Measurements from ENCODE around the gene IGSF9.
A peak's percentile ranks its signal among the peaks of the same experiment; 100 is the strongest.

IGSF9 gene

GRCh38 chr1:159897962-159898361 lies 47.5 kb downstream of the IGSF9 start:
- no peak for DNase-seq (ENCODE audit: low spot score)

DNA sequence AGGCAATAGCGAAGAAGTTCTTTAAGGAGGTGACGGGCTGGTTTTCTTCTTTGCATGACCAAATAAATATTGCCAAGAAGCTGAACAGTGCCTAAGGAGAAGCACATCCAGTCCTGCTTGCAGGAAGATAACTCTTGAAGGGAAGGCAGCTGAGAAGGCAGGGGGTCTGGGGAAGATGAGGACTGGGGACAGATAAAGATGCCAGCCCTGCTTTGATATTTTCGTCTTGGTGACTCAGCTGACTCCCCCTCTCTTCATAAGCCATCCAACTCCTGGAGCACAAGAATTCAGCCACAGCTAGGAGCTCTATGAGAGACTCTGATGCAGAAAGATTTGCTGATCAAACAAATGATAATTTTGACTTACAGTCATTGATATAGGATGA lies 48.9 kb downstream of the IGSF9 start:
- no peak for DNase-seq (ENCODE audit: low spot score)

GRCh38 chr1:159895836-159896545 lies 49.4 kb downstream of the IGSF9 start:
- DNase-seq (ENCODE audit: low spot score): no peak

DNA sequence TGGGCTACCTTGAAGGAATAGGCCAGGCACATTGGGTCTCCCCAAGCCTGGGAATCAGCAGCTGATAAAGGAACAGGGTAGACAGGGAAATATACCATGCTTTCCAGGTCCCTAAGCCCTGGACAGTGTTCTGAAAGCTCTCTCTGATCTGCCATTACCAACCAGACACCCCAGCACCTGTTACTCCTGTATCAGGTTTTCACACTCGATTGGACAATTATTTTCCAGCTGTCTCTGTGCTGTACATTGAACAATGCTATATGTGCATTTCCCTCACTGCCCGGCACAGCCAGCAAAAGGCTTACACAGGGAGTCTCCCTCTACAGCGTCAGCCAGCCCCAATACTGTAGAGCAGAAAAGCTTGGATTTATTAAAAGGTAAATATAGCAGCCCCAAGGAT lies 50.1 kb downstream of the IGSF9 start:
- DNase-seq (ENCODE audit: low spot score): no peak

DNA sequence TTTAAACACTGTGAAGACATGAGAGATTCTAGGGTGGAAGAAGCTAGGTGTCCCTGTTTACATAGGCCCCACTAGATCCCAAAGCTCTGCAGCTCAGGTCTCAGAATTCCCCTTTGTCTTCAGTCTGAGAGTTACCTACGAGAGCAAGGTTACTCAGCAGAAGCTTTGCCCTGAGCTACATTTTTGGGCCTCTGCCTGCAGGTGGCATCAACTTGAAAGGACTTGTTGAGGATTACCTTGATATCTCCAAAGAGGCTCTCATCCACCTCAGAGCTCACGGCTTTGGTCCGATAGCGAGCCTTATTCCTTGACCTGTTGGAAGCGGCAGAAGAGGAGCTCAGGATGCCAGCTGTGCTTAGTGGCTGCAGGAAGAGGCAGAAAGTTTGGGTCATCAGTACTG lies 52.5 kb downstream of the IGSF9 start:
- DNase-seq (ENCODE audit: low spot score): no peak

- DNase-seq (ENCODE audit: low spot score): peak; percentile 92
These were observed 53.9 kb downstream of the IGSF9 start for GRCh38 chr1:159891275-159892157.

GRCh38 chr1:159890390-159890789 lies 55.0 kb downstream of the IGSF9 start:
- DNase-seq (ENCODE audit: low spot score): peak; percentile 68

DNA sequence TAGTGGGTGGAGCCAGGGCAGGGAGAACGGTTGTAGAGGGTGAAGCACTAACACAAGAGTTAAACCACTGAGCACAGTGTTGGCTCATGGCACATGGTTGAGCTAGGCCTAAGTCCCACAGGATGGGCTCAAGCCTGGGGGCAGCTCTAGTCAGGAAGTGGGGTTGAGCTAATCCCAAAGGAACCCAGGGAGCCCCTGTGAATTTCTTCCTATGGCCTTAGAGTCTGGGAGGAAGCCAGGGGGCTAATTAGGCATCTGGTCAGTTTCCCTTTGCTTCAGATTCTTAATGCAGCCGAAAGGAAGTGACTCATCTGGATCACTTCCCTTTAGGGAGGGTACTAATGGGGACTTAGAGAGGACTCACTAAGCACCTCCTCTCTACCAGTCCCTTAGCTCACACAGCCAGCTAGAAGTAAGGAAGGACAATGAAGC lies 55.6 kb downstream of the IGSF9 start:
- peak; percentile 95 for DNase-seq (ENCODE audit: low spot score)

DNA sequence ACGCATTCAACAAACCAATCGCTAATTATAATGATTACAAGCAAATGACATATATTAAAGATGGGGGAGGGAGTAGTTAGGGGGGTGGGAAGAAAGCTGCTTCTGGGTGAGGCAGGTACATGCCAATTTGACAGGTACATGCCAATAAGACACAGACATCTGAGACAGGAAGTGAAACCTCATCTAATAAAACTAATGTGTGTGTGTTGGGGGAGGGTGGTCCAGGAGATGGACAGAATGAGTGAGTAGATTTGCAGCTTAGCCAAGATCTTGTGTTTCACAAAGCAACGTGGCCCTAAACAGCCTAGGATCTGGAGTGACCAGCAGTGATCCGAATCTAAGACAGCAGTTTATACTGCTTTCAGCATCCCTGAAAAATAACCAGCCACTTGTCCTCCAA lies 56.2 kb downstream of the IGSF9 start:
- no peak for DNase-seq (ENCODE audit: low spot score)

GRCh38 chr1:159884296-159884695 lies 61.1 kb downstream of the IGSF9 start:
- DNase-seq (ENCODE audit: low spot score): no peak

DNA sequence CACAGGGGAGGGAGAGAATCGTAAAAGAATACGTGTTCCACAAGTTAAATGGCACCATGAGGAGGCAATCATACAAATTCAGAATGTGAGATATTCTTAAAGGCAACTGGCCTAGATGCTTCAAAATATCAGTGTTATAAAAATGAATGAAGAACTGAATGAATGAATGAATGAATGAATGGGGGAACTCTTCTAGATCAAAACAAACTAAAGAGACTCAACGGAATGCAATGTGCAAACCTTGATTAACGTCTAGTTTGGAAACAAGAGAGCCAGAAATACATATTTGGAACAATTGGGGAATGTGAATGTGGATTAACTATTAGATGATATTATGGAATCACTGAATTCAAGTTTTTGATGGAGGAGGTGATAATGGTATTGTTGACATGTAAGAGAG lies 62.3 kb downstream of the IGSF9 start:
- no peak for DNase-seq (ENCODE audit: low spot score)

DNA sequence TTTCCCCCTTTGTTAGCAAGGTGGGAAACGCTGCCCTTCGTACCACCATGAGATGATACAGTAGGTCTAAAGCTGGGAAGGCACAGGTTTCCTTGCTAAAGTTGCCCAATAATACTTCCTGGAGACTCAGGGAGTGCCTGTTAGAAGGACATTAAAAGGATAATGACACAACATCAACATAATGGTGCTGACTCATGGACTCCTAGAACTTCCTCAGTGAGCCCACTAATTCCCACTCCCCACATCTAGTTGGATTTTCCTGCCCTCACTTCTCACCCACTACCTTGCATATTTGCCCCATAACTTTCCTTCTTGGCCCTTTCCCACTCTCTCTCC lies 62.9 kb downstream of the IGSF9 start:
- peak; percentile 20 for DNase-seq (ENCODE audit: low spot score)

DNA sequence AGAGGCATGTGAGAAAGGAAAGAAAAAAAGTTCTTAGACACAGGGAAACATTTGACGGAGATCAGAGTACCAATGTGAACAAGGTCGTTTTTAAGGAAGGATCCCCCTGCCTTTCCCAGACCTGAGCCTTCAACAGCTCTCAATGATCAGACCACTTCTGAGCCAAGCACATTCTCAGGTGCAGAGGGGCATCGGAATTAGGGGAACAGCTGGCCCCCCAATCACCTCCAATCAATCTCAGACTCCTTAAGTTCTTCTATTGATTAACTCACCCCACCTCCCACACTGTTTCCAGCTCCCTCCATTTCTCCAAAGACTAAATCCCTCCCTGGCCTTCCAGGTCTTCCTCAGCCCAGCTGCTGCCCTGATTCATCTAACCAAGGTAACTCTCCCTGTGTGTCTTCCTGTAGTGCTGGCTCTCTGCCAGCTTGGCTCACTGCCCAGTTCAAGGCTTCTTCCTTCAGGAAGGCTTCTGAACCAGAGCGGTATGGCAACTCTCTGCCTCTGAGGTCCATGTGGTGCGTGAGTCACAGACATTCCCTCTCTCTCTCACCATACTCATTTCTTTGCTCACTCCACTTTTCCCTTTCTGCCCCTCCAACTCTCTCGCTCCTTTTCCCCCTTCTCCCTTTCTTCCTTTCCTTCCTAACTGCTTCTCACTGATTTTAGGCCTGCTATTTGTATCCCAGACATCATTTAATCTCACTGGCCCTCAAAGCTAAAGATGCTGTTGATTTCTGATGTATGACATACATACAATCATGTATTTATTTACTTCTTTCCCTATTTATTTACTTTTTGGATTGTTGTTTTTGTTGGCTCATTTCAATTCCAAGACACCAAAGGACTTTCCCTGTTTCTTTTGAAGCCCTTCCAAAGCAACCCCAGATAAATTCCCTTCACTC lies 63.5 kb downstream of the IGSF9 start:
- peak; percentile 62 for DNase-seq (ENCODE audit: low spot score)

- no peak for DNase-seq (ENCODE audit: low spot score)
These were observed 65.0 kb downstream of the IGSF9 start for GRCh38 chr1:159880430-159880829.

GRCh38 chr1:159879977-159880376 lies 65.4 kb downstream of the IGSF9 start:
- peak; percentile 65 for DNase-seq (ENCODE audit: low spot score)

DNA sequence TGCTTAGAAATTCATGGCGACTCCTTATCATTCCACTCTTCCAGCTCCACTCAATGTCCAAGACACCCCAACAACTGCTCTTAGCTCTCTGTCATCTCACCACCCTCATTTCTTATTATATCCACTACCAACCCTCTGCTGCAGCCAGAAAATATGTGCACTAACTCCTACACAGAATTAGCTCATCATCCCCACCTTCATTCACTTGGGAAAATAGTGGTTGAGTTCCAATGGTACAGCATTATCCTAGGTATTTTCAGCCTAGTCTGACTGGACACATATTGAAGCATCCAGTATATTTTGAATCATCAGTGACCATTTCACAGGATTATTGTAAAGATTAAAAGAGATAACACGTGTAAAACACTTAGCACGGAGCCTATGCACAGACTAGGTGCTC lies 66.3 kb downstream of the IGSF9 start:
- no peak for DNase-seq (ENCODE audit: low spot score)

- DNase-seq (ENCODE audit: low spot score): no peak
These were observed 67.5 kb downstream of the IGSF9 start for GRCh38 chr1:159877695-159878444.

Data from RKO (cell line).